HAP-1 (cell line): ENCODE measurements around the gene FHIT.

Experiments
- DNase-seq, 2 experiments: peaks; one replicate each; pipeline ENCODE4 v3.0.0-alpha.2; 2016 to 2020; ENCODE audit warnings: low spot score in 2 of 2
- H3K27me3 ChIP-seq: fragments of 250-450 bp; sonication (Bioruptor Pico); 2 replicates; pipeline ENCODE4 v1.5.1; 2020; ENCODE audit warnings: low read depth, mild to moderate bottlenecking, moderate library complexity
- H3K36me3 ChIP-seq: fragments of 250-450 bp; sonication (Bioruptor Pico); replicated peaks from 2 replicates; pipeline ENCODE4 v1.5.1; 2020; ENCODE audit warnings: mild to moderate bottlenecking
- H3K4me1 ChIP-seq: fragments of 250-450 bp; sonication (Bioruptor Pico); 2 replicates; pipeline ENCODE4 v1.5.1; 2020; ENCODE audit warnings: mild to moderate bottlenecking
- H3K4me3 ChIP-seq: fragments of 250-450 bp; sonication (Bioruptor Pico); 2 replicates; pipeline ENCODE4 v1.5.1; 2020; ENCODE audit warnings: mild to moderate bottlenecking, moderate library complexity
- H3K9me3 ChIP-seq: fragments of 250-450 bp; sonication (Bioruptor Pico); 2 replicates; pipeline ENCODE4 v1.5.1; 2020; ENCODE audit warnings: mild to moderate bottlenecking, moderate library complexity
- in situ Hi-C: fragments of 300-500 bp; cut with MboI; formaldehyde crosslinking; loops from 3 replicates; pipeline ENCODE4 v1.14.3; 2020; ENCODE audit warnings: low sequenced_read_pairs, inconsistent platforms, mixed read lengths

The FHIT gene

DNA sequence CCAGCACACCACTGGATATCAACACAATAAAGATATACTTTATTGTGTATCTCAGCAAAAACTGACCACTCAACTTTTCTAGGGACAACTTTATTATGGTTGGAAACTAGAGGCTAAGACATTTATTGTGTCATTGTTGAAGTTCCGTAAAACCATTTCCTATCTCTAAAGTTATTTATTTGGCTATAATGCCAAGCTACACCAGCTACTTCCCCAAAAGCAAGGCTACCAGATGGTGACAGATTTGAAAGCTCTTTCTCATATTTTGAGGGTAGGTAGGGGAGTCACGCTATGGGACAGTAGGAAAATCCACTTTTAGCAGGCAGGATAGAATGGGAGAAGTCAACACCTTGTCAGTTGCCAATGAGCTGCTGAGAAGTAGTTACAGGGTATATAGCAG, 1366.8 kb downstream of the FHIT start:
- no peak for DNase-seq
- in situ Hi-C loops, result no loop called here

DNA sequence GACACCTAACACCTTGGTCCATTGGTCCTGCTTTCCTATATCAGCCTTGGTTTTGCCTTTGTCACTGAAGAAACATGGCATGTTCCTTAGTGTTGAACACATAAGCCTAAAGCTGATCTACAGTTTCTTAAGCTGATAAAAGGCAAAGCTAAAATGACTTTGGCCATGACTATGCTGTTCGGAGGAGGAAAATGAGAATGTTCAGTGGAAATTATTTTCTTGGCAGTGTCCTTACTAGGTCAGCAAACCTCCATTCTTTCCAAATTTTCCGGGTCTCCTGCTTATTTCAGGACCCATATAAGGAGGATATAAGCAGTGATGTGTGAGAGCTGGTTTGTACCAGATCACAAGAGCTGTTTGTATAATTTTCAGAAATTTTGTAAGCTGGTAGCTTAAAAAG, 1368.5 kb downstream of the FHIT start:
- Histone ChIP-seq H3K4me1 (peaks cover 6% of the 10 kb centered on the region), H3K27me3 (no peaks in the 10 kb centered on the region), H3K9me3 (no peaks in the 10 kb centered on the region), H3K36me3 (no peaks in the 10 kb centered on the region), H3K4me3 (no peak overlapping the region)
- in situ Hi-C loops, result no loop called here
- DNase-seq, result no peak

More for the DNA sequence above, 1366.8 kb downstream of the FHIT start:
- peaks cover 6% of the 10 kb centered on the region for H3K4me1 ChIP-seq
- no peaks in the 10 kb centered on the region for H3K27me3 ChIP-seq
- H3K4me3 ChIP-seq, result no peak overlapping the region
- no peaks in the 10 kb centered on the region for H3K36me3 ChIP-seq
- no peaks in the 10 kb centered on the region for H3K9me3 ChIP-seq

DNA sequence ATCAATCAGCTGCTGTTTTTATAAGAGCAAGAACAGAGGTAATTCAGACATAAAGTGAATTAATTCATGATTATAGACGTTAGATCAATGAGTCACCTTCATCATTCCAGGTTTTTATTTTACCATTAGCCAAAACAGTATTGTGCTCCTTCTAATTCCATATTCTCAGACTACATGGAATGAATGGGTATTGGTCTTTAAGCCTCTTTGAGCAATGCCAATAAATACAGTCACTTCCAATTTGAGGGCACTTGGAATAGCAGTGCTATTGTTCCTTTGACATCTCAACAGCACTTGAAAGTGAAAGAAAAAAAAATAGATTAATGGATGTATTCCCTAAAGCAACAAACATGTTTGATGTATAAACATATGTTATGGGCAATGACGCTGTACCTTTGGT, 1370.5 kb downstream of the FHIT start:
- in situ Hi-C loops, result no loop called here

DNA sequence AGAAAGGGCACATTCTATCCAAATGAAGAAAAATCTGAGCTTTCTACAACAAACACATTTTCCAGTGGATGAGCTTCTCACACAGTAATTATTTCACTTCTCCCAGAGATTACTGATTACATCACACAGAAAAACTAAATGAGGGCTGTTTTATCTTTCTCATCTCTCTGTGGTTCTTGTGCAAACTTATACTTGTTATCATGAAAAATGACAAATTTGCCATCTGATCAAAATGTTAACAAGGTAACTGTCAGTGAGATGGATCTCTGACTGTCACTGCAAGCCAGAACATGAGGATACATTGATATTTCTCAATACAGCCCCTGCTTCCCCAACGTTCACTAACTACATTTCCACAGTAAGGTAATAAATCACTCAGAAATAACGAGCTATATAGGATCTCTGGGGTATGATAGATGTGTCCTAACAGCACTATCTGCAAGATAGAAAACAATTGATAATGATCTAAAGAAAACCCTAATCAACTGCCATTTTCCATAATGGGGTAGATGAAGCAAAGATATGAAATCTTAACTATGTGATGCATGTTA, 1372.1 kb downstream of the FHIT start:
- no peaks in the 10 kb centered on the region for H3K9me3 ChIP-seq
- H3K27me3 ChIP-seq, result no peaks in the 10 kb centered on the region
- H3K4me3 ChIP-seq, result no peak overlapping the region
- DNase-seq, result no peak
- no peaks in the 10 kb centered on the region for H3K36me3 ChIP-seq
- H3K4me1 ChIP-seq, result peaks cover 6% of the 10 kb centered on the region
- in situ Hi-C loops, result no loop called here

More for the DNA sequence above, 1370.5 kb downstream of the FHIT start:
- Histone ChIP-seq H3K4me1 (peaks cover 6% of the 10 kb centered on the region), H3K4me3 (no peak overlapping the region), H3K36me3 (no peaks in the 10 kb centered on the region), H3K9me3 (no peaks in the 10 kb centered on the region), H3K27me3 (no peaks in the 10 kb centered on the region)
- peak in 1 of 2 experiments; percentile 82 for DNase-seq

DNA sequence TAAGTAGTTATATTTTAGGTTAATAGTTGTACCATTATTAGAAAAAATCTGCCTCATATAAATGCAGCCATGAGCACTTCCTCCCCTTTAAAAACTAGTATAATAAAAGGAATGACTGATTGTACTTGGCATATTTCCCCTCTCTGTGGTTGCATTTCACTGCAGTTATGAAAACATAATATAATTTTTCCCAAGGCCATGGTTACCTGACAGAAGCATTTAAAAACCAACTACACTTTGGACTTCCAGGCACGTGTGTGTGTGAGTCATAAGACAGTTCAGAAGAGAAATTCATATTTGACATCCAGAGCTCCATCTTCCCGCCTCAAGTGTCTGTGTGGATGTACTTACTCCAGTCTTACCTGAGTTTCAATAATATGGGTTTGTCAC, 1373.2 kb downstream of the FHIT start:
- no peak for DNase-seq
- Histone ChIP-seq H3K4me1 (peaks cover 6% of the 10 kb centered on the region), H3K36me3 (no peaks in the 10 kb centered on the region), H3K27me3 (no peaks in the 10 kb centered on the region), H3K4me3 (no peak overlapping the region), H3K9me3 (no peaks in the 10 kb centered on the region)
- in situ Hi-C loops, result no loop called here

DNA sequence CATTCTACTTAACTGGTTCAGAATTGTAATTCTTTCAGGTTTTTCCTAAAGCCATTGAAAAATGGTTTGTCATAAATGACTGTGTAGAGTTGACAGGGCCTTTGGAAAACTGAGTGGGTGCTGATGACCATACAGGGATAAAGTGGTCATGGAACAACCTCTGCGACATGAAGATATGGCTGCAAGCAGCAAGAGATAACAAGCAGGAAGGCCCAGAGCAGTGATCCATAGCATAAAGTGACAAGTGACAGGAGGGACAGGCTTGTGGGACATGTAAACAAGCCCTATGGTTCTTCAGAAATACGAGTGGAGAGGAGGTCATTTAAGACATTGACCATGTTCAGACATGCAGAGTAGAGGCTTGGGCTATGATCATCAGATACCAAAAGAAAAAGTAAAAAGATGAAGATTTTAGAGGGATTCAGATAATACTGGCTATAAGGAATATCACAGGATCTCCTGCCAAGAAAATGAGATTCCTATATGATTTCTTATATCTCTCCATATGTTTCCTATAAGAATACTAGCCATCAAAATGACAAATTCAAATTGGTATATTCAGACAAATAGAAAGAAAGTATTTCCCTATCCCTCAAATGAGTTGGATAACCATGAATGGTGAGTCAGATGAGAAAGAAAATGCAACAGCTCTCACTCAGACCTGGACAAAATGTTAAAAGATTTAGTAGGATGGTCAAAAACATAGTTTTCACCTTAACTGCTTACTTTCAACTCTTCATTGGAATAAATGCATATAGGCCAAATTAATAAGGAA, 1373.8 kb downstream of the FHIT start:
- DNase-seq, result no peak
- in situ Hi-C loops, result no loop called here
- Histone ChIP-seq H3K4me3 (no peak overlapping the region), H3K9me3 (no peaks in the 10 kb centered on the region), H3K36me3 (no peaks in the 10 kb centered on the region), H3K27me3 (no peaks in the 10 kb centered on the region), H3K4me1 (peaks cover 8% of the 10 kb centered on the region)

DNA sequence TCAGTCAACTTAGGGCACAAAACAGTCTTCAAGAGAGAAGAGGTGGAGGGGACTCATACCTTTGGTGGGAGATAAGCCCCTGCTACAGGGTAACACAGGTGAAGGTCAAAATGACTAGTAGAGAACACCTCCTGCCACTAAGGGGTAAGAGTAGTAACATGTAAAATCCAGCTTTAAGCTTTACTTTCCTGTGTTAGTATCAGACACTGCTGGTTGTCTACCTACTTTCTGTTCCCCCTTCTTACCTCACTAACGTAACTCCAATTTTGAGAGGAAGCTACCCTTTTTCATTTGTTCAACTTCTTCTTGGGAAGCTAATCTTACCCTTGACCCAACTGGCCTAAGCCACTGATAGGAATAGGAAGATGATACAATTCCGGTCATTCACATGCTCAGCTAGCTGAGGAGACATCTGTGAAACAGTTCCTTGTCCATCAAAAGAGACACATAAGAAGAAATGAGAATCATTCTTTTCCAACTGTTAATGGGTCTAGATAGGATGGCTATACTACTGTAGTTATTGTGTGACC, 1374.7 kb downstream of the FHIT start:
- H3K4me3 ChIP-seq, result no peak overlapping the region
- H3K4me1 ChIP-seq, result peaks cover 17% of the 10 kb centered on the region
- in situ Hi-C loops, result no loop called here
- H3K27me3 ChIP-seq, result no peaks in the 10 kb centered on the region
- no peaks in the 10 kb centered on the region for H3K36me3 ChIP-seq
- DNase-seq, result no peak
- H3K9me3 ChIP-seq, result no peaks in the 10 kb centered on the region

DNA sequence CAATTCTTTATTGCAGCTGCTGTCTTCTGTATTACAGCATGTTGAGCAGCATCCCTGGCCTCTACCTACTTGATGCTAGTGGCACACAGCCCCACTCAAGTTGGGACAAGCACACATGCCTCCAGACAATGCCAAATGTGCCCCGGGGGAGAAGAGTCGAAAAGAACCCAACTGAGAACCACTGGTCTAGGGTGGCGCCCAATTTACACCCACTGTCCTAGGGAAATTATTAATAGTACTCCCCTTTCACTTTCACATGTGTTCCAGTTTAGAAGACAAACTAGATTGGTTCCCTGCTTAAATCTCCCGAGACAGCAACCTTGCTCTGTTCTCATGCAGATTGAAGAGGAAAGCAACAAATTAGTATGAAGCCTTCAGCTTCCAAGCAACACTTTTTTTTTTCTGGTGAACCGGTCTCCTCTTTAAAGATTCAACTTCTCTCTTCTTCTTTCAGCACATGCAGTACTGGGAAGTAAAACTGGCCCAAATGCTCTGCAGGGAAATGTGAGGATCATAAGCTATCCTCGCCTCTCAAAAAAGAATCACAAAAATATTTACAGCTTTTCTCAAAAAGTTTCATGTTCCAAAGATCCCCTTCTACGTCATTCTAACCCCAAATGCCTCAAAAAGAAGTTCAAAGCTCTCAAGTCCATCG, 1377.5 kb downstream of the FHIT start:
- H3K4me3 ChIP-seq, result no peak overlapping the region
- DNase-seq, result no peak
- in situ Hi-C loops, result no loop called here
- H3K36me3 ChIP-seq, result no peaks in the 10 kb centered on the region
- H3K27me3 ChIP-seq, result no peaks in the 10 kb centered on the region
- H3K4me1 ChIP-seq, result peaks cover 10% of the 10 kb centered on the region
- no peaks in the 10 kb centered on the region for H3K9me3 ChIP-seq

DNA sequence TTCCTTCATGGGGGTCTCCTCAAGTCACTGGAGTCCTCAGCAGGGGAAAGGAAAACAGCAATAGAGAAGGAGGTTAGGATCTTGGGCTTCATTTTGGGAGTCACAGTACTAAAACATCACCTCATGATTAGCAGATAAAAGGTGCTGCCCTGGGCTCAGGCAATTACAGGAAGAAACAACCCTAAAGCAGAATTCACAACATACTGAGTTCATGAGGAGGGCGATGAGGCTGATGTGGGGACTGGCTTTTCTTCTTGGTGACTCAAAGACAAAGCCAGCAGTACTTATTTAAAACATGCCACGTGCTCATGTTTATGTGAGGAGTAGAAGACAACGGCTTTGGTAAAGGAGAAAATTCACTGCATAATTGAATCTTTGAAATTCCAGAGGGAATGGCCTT, 1379.1 kb downstream of the FHIT start:
- Histone ChIP-seq H3K4me3 (no peak overlapping the region), H3K4me1 (peaks cover 20% of the 10 kb centered on the region)
- in situ Hi-C loops, result no loop called here

DNA sequence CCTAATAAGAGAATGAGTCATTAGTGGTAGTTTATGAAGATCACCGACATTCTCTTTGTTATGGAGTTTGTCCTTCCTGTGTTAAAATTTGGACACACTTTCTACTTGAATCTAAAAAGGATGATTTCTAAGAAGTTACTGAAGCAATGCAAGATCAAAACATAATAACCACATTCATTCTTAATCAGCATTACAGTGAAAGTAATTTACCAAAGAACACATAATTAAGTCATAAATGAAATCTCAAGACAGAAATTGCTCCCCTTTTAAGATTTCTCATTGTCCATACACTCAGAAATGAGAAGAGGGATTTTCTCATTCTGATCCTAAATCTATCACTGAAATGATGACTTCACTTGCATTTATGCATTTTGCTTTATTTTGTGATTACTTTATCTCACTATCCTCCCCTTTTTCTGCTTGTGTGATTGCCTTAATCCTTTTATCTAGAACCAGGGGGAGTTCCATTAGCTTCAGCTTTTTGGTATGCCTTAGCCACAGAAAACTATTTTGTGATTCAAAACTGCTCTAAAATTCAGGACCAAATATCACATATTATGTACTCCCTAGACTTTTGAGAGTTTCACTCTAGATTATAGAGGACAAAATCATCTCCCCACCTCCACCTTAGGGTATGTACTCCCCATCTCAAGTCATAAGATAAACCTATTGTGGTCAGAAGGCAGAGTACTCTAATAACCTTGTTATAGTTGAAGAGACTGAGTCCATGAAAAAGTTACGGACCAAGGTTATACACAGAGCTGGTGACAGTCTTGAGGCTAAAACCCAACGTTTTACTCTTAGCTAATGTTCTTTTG, 1383.9 kb downstream of the FHIT start:
- no peaks in the 10 kb centered on the region for H3K27me3 ChIP-seq
- DNase-seq, result peak in 1 of 2 experiments; percentile 34
- H3K4me3 ChIP-seq, result no peak overlapping the region
- no peaks in the 10 kb centered on the region for H3K9me3 ChIP-seq
- H3K4me1 ChIP-seq, result peaks cover 31% of the 10 kb centered on the region
- H3K36me3 ChIP-seq, result no peaks in the 10 kb centered on the region
- in situ Hi-C loops, result no loop called here

More for the DNA sequence above, 1379.1 kb downstream of the FHIT start:
- no peaks in the 10 kb centered on the region for H3K36me3 ChIP-seq
- no peaks in the 10 kb centered on the region for H3K9me3 ChIP-seq
- peak in 1 of 2 experiments; percentile 44 for DNase-seq
- no peaks in the 10 kb centered on the region for H3K27me3 ChIP-seq

DNA sequence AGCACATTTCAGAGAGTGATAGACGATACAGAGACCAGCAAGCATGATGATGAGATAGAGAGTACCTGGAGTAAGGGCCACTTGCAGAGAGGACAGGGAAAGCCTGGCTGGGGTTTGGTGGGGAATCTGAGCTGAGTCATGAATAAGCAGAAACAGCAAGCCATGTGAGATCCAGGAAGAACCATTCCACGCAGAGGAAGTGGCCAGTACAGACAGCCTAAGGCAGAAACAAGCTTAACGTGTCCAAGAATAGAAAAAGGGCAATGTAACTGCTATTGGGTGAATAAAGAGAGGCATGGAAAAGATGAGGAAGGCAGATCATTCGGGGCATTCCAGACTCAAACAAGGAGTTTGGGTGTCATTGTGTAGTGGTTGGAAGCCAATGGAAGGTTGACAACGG, 1385.2 kb downstream of the FHIT start:
- in situ Hi-C loops, result no loop called here
- Histone ChIP-seq H3K4me1 (peaks cover 23% of the 10 kb centered on the region), H3K4me3 (no peak overlapping the region), H3K36me3 (no peaks in the 10 kb centered on the region), H3K9me3 (no peaks in the 10 kb centered on the region), H3K27me3 (no peaks in the 10 kb centered on the region)
- no peak for DNase-seq

DNA sequence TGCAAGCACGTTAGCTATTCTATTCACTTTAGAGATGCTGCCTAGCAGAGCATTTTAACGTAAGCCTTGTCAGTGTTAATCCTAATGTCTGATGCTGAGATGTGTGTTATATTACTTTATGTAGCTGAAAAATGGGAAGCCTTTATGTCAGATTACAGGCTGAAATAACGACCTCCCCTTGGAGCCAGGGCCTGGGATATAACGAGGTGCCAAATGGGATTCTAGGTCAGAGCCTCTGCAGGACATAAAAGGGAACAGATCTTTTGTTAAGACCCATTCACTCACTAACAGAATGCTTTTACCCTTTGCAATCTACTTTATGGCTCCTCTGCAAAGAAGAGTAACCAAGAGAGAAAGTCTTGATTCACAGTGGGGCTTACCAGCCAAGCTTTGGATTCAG, 1385.9 kb downstream of the FHIT start:
- no peaks in the 10 kb centered on the region for H3K9me3 ChIP-seq
- peak in 1 of 2 experiments; percentile 14 for DNase-seq
- in situ Hi-C loops, result no loop called here

DNA sequence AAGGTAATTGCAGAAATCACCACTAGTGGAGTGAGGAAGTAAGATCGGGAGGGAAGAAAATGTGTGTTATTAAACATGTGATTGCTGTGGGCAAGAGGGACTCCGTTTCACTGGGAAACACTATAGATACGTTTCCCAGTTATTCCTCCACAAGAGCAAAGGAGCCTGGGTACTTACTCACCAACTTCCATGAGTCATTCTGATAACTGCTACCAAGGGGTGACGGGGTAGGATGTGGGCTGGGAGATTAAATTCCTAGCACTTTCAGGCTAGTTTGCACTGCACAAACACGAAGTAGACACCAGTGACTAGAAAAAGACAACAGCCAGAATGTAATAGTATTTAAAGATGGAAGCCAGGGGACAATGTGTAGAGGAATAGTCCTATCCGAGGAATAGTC, 1388.6 kb downstream of the FHIT start:
- H3K9me3 ChIP-seq, result no peaks in the 10 kb centered on the region
- in situ Hi-C loops, result no loop called here
- DNase-seq, result no peak
- H3K36me3 ChIP-seq, result no peaks in the 10 kb centered on the region
- H3K27me3 ChIP-seq, result no peaks in the 10 kb centered on the region
- peaks cover 19% of the 10 kb centered on the region for H3K4me1 ChIP-seq
- H3K4me3 ChIP-seq, result no peak overlapping the region

More for the DNA sequence above, 1385.9 kb downstream of the FHIT start:
- H3K36me3 ChIP-seq, result no peaks in the 10 kb centered on the region
- peaks cover 23% of the 10 kb centered on the region for H3K4me1 ChIP-seq
- H3K4me3 ChIP-seq, result no peak overlapping the region
- no peaks in the 10 kb centered on the region for H3K27me3 ChIP-seq
